Neural cell (in vitro differentiated cells): ENCODE results near the gene FBXO36.

ENCODE experiments used
- CTCF ChIP-seq: fragments of 450-650 bp; IDR thresholded peaks from 2 replicates; pipeline ENCODE4 v1.5.1; 2014; ENCODE audit warnings: antibody characterized with exemption, mild to moderate bottlenecking, moderate library complexity; ENCODE audit not compliant: poor library complexity, severe bottlenecking
- POLR2AphosphoS5 ChIP-seq: IDR thresholded peaks from 2 replicates; pipeline ENCODE4 v1.6.1; 2012

- TF ChIP-seq CTCF (no peak), POLR2AphosphoS5 (no peak)
These were observed 74.0 kb downstream of the FBXO36 start for GRCh38 chr2:229996320-229996719.
